ENCODE measurements around the gene SUN1. TPM values are rescaled to one million over a fixed set of nuclear protein-coding genes. Genes with fewer than 3 reads are reported as not detected.

Gene SUN1
- total RNA-seq, 1 experiment from 2014 or later, result 126 TPM

DNA sequence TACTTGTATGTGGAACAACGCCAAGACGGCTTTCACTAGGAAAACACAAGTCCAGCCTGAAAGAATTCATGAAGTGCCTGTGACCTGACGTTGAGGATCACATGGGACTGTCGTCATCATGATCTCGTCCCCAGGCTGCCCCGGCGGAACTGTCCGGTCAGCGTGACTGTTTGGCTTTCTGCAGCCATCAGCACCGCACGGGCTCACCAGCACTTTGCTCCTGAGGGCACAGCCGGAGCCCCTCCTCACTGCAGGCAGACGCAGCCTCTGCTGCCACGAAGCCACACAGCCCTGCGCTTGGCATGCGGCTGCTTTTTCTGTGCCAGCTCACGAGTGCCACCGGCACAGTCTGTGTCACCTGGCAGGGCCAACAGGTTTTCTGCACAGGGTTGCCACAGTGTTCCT lies 34.7 kb downstream of the SUN1 start:
- no TSS peak for BruUV-seq (replicated peaks)
- intact Hi-C loops (cut with micrococcal nuclease), result loop anchor here (1.0 to 2.0 kb wide), 3 partner anchors 31 to 81 kb away; no protein-coding TSS in a partner anchor
- DNase-seq (ENCODE audit: unreplicated experiment), result no peak

DNA sequence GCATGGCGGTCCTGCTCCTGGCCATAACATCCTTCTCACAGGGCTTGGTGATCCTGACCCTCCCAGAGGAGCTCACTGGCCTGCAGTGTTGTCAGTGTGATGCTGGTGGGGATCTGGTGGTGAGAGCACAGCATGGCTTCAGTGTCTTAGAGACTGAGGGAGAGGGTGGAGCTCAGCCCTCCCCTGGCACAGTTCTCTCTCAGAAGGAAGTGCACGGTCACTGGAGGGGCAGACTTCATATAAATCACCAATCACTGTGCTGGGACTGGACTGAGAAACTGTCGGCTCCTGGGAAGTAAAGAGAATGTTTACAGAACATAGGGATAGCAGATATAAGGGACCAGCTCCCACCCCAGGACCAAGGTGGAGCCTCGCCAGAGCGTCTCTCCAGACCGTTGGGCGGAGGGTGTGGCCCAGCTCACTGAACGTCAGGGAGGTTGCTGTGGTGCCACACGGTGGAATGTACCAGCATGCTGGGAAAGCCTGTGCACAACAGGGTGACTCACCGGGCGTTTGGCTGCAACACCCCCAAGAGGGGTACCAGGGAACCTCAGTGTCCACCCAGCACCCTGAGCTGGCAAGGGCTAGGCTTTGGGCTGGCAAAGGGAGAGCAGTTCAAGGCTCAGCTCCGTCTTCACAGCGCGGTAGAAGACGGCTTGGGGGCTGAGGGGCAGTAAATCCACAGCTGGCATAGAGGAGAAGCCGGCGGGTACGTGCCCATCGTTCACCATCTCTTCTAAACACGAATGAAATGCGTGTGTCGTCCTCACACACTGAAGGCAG lies 35.3 kb downstream of the SUN1 start:
- intact Hi-C loops (cut with micrococcal nuclease), result loop anchor here (1.0 to 2.0 kb wide), 3 partner anchors 31 to 81 kb away; no protein-coding TSS in a partner anchor
- CTCF ChIA-PET, result interaction anchor here (0.6 to 1.9 kb wide), 9 partner anchors 9 to 658 kb away, joined by 3 to 6 read pairs (median 4); partner anchors contain the start of gene GET4
- peak overlapping the region; percentile 22 for H3K4me3 Mint-ChIP-seq (ENCODE audit: unreplicated experiment)
- H3K27ac Mint-ChIP-seq (ENCODE audit: low read depth, unreplicated experiment), result peak overlapping the region; percentile 89
- no TSS peak for BruUV-seq (replicated peaks)
- TF ChIP-seq, protein P1, sequence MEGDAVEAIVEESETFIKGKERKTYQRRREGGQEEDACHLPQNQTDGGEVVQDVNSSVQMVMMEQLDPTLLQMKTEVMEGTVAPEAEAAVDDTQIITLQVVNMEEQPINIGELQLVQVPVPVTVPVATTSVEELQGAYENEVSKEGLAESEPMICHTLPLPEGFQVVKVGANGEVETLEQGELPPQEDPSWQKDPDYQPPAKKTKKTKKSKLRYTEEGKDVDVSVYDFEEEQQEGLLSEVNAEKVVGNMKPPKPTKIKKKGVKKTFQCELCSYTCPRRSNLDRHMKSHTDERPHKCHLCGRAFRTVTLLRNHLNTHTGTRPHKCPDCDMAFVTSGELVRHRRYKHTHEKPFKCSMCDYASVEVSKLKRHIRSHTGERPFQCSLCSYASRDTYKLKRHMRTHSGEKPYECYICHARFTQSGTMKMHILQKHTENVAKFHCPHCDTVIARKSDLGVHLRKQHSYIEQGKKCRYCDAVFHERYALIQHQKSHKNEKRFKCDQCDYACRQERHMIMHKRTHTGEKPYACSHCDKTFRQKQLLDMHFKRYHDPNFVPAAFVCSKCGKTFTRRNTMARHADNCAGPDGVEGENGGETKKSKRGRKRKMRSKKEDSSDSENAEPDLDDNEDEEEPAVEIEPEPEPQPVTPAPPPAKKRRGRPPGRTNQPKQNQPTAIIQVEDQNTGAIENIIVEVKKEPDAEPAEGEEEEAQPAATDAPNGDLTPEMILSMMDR (IDR thresholded peaks at IDR 0.05; ENCODE audit: unreplicated experiment), result no peak
- peak; percentile 78 for DNase-seq (ENCODE audit: unreplicated experiment)
- POLR2A ChIA-PET, result interaction anchor here (0.7 to 1.8 kb wide), 11 partner anchors 8 to 100 kb away, joined by 3 to 22 read pairs (median 5); partner anchors contain the start of genes GET4 and SUN1
- H3K27me3 Mint-ChIP-seq (ENCODE audit: insufficient read depth, unreplicated experiment), result no peaks in the 10 kb centered on the region
- peaks cover 76% of the 10 kb centered on the region for H3K36me3 Mint-ChIP-seq (ENCODE audit: insufficient read depth, unreplicated experiment)
- peaks cover 7% of the 10 kb centered on the region for H3K4me1 Mint-ChIP-seq (ENCODE audit: insufficient read depth, unreplicated experiment)
- H3K9me3 Mint-ChIP-seq (ENCODE audit: unreplicated experiment), result no peaks in the 10 kb centered on the region

More for the DNA sequence above, 34.7 kb downstream of the SUN1 start:
- TF ChIP-seq, protein P1 (IDR thresholded peaks at IDR 0.05; ENCODE audit: unreplicated experiment), result no peak
- no peaks in the 10 kb centered on the region for H3K9me3 Mint-ChIP-seq (ENCODE audit: unreplicated experiment)
- ChIA-PET POLR2A (interaction anchor here (0.9 to 1.8 kb wide), 10 partner anchors 9 to 99 kb away, joined by 3 to 22 read pairs (median 6); partner anchors contain the start of genes GET4 and SUN1), CTCF (interaction anchor here (0.7 to 1.9 kb wide), 8 partner anchors 9 to 561 kb away, joined by 3 to 6 read pairs (median 4); partner anchors contain the start of gene GET4)
- H3K4me1 Mint-ChIP-seq (ENCODE audit: insufficient read depth, unreplicated experiment), result peaks cover 7% of the 10 kb centered on the region
- peaks cover 76% of the 10 kb centered on the region for H3K36me3 Mint-ChIP-seq (ENCODE audit: insufficient read depth, unreplicated experiment)
- H3K27me3 Mint-ChIP-seq (ENCODE audit: insufficient read depth, unreplicated experiment), result no peaks in the 10 kb centered on the region
- H3K27ac Mint-ChIP-seq (ENCODE audit: low read depth, unreplicated experiment), result peak overlapping the region; percentile 89
- H3K4me3 Mint-ChIP-seq (ENCODE audit: unreplicated experiment), result peak overlapping the region; percentile 22

DNA sequence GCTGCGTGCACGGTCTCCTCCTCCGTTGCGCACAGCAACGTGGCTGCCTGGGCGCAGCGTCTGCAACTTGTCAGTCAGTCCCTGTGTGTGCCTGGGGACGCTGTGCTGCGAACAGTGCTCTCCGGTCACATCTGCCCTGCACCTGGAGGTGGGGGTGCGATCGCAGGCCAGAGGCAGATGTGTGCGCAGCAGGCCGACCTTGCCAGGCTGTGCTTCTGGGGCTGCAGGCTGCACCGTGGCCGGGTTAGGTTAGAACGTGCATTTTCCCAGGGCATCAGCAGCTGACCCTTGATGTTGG lies 35.9 kb downstream of the SUN1 start:
- peak overlapping the region; percentile 89 for H3K27ac Mint-ChIP-seq (ENCODE audit: low read depth, unreplicated experiment)
- no peak overlapping the region for H3K4me3 Mint-ChIP-seq (ENCODE audit: unreplicated experiment)
- no peaks in the 10 kb centered on the region for H3K27me3 Mint-ChIP-seq (ENCODE audit: insufficient read depth, unreplicated experiment)
- intact Hi-C loops (cut with micrococcal nuclease), result no loop called here
- H3K4me1 Mint-ChIP-seq (ENCODE audit: insufficient read depth, unreplicated experiment), result peaks cover 7% of the 10 kb centered on the region
- TF ChIP-seq, protein P1 (IDR thresholded peaks at IDR 0.05; ENCODE audit: unreplicated experiment), result no peak
- no peak for DNase-seq (ENCODE audit: unreplicated experiment)
- BruUV-seq (replicated peaks), result no TSS peak
- no peaks in the 10 kb centered on the region for H3K9me3 Mint-ChIP-seq (ENCODE audit: unreplicated experiment)
- POLR2A ChIA-PET, result interaction anchor here (0.7 to 1.8 kb wide), 10 partner anchors 11 to 100 kb away, joined by 3 to 22 read pairs (median 6); partner anchors contain the start of gene SUN1
- CTCF ChIA-PET, result interaction anchor here (0.6 to 1.9 kb wide), 5 partner anchors 34 to 658 kb away, joined by 3 to 6 read pairs (median 5); no protein-coding TSS in a partner anchor
- peaks cover 80% of the 10 kb centered on the region for H3K36me3 Mint-ChIP-seq (ENCODE audit: insufficient read depth, unreplicated experiment)

DNA sequence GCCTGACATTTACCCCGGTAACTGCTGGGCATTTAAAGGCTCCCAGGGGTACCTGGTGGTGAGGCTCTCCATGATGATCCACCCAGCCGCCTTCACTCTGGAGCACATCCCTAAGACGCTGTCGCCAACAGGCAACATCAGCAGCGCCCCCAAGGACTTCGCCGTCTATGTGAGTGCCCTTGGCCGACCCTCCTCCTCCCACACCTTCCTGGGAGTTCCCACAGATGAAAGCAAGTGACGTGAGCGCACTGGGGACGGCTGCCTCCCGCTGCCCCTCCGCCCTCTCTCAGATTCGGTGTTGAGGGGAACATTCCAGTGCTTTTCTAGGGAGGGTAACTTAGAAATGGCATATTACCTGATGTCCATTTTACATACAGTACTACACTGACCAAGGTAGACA lies 37.1 kb downstream of the SUN1 start:
- Mint-ChIP-seq H3K4me1 (ENCODE audit: insufficient read depth, unreplicated experiment) (peaks cover 7% of the 10 kb centered on the region), H3K36me3 (ENCODE audit: insufficient read depth, unreplicated experiment) (peaks cover 79% of the 10 kb centered on the region), H3K27me3 (ENCODE audit: insufficient read depth, unreplicated experiment) (no peaks in the 10 kb centered on the region), H3K27ac (ENCODE audit: low read depth, unreplicated experiment) (peak overlapping the region; percentile 81), H3K4me3 (ENCODE audit: unreplicated experiment) (no peak overlapping the region), H3K9me3 (ENCODE audit: unreplicated experiment) (no peaks in the 10 kb centered on the region)
- TF ChIP-seq, protein P1 (IDR thresholded peaks at IDR 0.05; ENCODE audit: unreplicated experiment), result no peak
- CTCF ChIA-PET, result no interaction called here
- intact Hi-C loops (cut with micrococcal nuclease), result no loop called here
- BruUV-seq (replicated peaks), result no TSS peak
- no peak for DNase-seq (ENCODE audit: unreplicated experiment)
- POLR2A ChIA-PET, result no interaction called here

Measured in MCF 10A (cell line).